Measurements from ENCODE around the gene RAMACL.

The RAMACL gene

GRCh38 chr6:166623318-166623717, 36.8 kb upstream of the RAMACL start:
- DNase-seq (ENCODE audit: low read depth in 2 of 2), result peak; percentile 47 to 51
- no peak overlapping the region for H3K4me3 ChIP-seq (replicated peaks in 1 of 2; ENCODE audit: low read depth in 2 of 2, low read length in 2 of 2)
- TF ChIP-seq CTCF (IDR thresholded peaks at IDR 0.05; ENCODE audit: low read depth, low read length), result no peak

GRCh38 chr6:166621114-166621540, 34.6 kb upstream of the RAMACL start:
- no peak for DNase-seq (ENCODE audit: low read depth in 2 of 2)
- no peak for TF ChIP-seq CTCF (IDR thresholded peaks at IDR 0.05; ENCODE audit: low read depth, low read length)
- peak overlapping the region in 1 of 2 donors; percentile 4 for H3K4me3 ChIP-seq (replicated peaks in 1 of 2; ENCODE audit: low read depth in 2 of 2, low read length in 2 of 2)

GRCh38 chr6:166620478-166621113, 34.1 kb upstream of the RAMACL start:
- peak overlapping the region in 1 of 2 donors; percentile 11 for H3K4me3 ChIP-seq (replicated peaks in 1 of 2; ENCODE audit: low read depth in 2 of 2, low read length in 2 of 2)
- no peak for TF ChIP-seq CTCF (IDR thresholded peaks at IDR 0.05; ENCODE audit: low read depth, low read length)
- peak in 1 of 2 donors; percentile 48 for DNase-seq (ENCODE audit: low read depth in 2 of 2)

DNA sequence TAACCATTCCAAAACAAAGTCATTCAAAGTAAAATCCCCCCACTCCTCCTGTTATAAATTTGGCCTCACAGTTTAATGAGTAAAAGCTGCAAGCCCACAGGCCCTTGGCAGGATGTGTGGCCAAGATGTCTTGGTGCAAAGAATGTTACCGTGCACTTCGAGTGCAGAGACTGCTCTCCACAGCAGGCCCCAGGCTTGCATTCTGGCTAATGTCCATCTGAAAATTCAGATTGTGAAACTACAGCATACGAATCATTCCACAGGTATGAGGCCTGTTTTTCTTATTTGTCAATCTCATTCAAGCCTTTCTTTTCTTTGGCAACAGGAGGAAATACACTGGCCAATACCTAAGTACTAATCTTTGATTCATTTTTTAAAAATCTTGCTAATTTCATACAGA, 33.4 kb upstream of the RAMACL start:
- H3K4me3 ChIP-seq (replicated peaks in 1 of 2; ENCODE audit: low read depth in 2 of 2, low read length in 2 of 2), result no peak overlapping the region
- TF ChIP-seq CTCF (IDR thresholded peaks at IDR 0.05; ENCODE audit: low read depth, low read length), result no peak
- peak; percentile 98 to 99 for DNase-seq (ENCODE audit: low read depth in 2 of 2)

- peak; percentile 65 to 95 for DNase-seq (ENCODE audit: low read depth in 2 of 2)
- H3K4me3 ChIP-seq (replicated peaks in 1 of 2; ENCODE audit: low read depth in 2 of 2, low read length in 2 of 2), result no peak overlapping the region
- no peak for TF ChIP-seq CTCF (IDR thresholded peaks at IDR 0.05; ENCODE audit: low read depth, low read length)
Observed at GRCh38 chr6:166618866-166619761, 32.6 kb upstream of the RAMACL start.

DNA sequence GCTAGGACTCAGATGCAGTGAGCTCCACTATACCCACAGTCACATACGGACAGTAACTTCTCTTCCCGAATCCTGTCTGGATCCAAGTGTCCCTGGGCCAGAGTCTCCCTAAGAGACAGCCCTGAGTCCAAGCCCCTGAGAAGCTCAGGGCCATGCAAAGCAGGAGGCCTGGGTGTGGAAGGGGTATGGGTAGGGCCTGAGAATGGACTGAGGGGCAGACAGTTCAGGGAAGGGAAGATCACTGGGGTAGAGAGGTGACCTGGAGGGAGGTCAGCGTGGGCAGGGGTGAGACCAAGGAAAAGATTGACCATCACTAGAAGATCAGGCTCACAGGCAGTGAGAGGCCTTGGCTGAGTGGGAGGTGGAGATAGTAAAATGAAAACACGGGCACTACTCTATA, 31.8 kb upstream of the RAMACL start:
- no peak for DNase-seq (ENCODE audit: low read depth in 2 of 2)
- TF ChIP-seq CTCF (IDR thresholded peaks at IDR 0.05; ENCODE audit: low read depth, low read length), result no peak
- no peak overlapping the region for H3K4me3 ChIP-seq (replicated peaks in 1 of 2; ENCODE audit: low read depth in 2 of 2, low read length in 2 of 2)
